Measurements from ENCODE around the gene CHST3.

The CHST3 gene

GRCh38 chr10:71927776-71928592 is 36.2 kb upstream of the CHST3 start:
- no peak for DNase-seq (ENCODE audit: insufficient read length, low spot score)
- no peak for FAIRE-seq
- TF ChIP-seq TAF1 (IDR thresholded peaks at IDR 0.05; ENCODE audit: low read depth, low read length) (no peak), SPI1 (IDR thresholded peaks at IDR 0.05; ENCODE audit: low read depth, low read length) (no peak), POU2F2 (IDR thresholded peaks at IDR 0.05; ENCODE audit: low read depth, low read length) (no peak), POLR2A (IDR thresholded peaks at IDR 0.05; ENCODE audit: low read depth, low read length) (no peak), PAX5 (IDR thresholded peaks at IDR 0.05; ENCODE audit: insufficient read depth, low read length, severe bottlenecking) (no peak), POLR2AphosphoS5 (IDR thresholded peaks at IDR 0.05; ENCODE audit: low read depth, low read length) (no peak)

GRCh38 chr10:71931295-71931694 is 32.9 kb upstream of the CHST3 start:
- FAIRE-seq (no peak), DNase-seq (ENCODE audit: insufficient read length, low spot score) (no peak)
- no peak for TF ChIP-seq POLR2A (IDR thresholded peaks at IDR 0.05; ENCODE audit: low read depth, low read length)
- no peak for TF ChIP-seq PAX5 (IDR thresholded peaks at IDR 0.05; ENCODE audit: insufficient read depth, low read length, severe bottlenecking)
- TF ChIP-seq TAF1 (IDR thresholded peaks at IDR 0.05; ENCODE audit: low read depth, low read length), result no peak
- TF ChIP-seq POLR2AphosphoS5 (IDR thresholded peaks at IDR 0.05; ENCODE audit: low read depth, low read length), result no peak
- no peak for TF ChIP-seq POU2F2 (IDR thresholded peaks at IDR 0.05; ENCODE audit: low read depth, low read length)
- TF ChIP-seq SPI1 (IDR thresholded peaks at IDR 0.05; ENCODE audit: low read depth, low read length), result no peak

DNA sequence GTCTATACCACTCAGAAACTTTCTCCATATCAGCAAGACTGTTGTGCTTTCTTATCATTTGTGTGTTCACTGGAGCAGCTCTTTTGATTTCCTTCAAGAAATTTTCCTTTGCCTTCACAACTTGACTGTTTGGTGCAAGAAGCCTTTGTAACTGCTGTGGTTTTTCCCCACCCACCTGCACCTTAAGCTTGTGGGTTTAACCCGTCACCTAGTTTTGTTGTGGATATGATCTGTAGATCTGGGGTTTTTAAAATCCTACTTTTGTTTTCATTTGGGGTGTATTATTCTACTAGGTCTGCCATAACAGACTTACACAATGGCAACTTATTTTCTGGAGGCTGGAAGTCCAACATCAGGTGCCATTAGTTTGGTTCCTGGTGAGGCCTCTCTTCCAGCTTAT is 30.5 kb upstream of the CHST3 start:
- peak; percentile 20 for FAIRE-seq

DNA sequence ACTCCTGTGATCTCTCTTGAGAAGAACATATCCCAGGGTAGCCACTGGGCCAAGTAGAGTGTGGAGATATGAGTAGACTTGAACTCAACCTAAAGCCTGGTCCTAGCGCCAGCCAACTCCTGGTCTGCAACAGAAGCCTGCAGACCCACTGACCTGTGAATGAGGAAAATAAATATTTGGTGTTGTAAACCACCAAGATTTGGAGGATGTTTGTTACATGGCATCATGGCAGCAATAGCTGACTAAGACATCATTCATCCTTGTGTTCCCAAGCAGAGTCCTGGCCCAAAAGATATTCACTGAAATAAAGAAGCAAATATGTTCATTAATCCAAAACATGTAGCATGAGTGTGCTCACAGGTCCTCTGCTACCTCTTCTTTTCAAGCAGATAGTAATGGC is 26.0 kb upstream of the CHST3 start:
- FAIRE-seq (peak; percentile 23), DNase-seq (ENCODE audit: insufficient read length, low spot score) (no peak)
- no peak for TF ChIP-seq TAF1 (IDR thresholded peaks at IDR 0.05; ENCODE audit: low read depth, low read length)
- no peak for TF ChIP-seq POLR2A (IDR thresholded peaks at IDR 0.05; ENCODE audit: low read depth, low read length)
- no peak for TF ChIP-seq POLR2AphosphoS5 (IDR thresholded peaks at IDR 0.05; ENCODE audit: low read depth, low read length)
- TF ChIP-seq SPI1 (IDR thresholded peaks at IDR 0.05; ENCODE audit: low read depth, low read length), result no peak
- no peak for TF ChIP-seq POU2F2 (IDR thresholded peaks at IDR 0.05; ENCODE audit: low read depth, low read length)
- TF ChIP-seq PAX5 (IDR thresholded peaks at IDR 0.05; ENCODE audit: insufficient read depth, low read length, severe bottlenecking), result no peak

More for the DNA sequence above, 30.5 kb upstream of the CHST3 start:
- DNase-seq (ENCODE audit: insufficient read length, low spot score), result no peak
- TF ChIP-seq SPI1 (IDR thresholded peaks at IDR 0.05; ENCODE audit: low read depth, low read length), result no peak
- TF ChIP-seq TAF1 (IDR thresholded peaks at IDR 0.05; ENCODE audit: low read depth, low read length), result no peak
- no peak for TF ChIP-seq POLR2AphosphoS5 (IDR thresholded peaks at IDR 0.05; ENCODE audit: low read depth, low read length)
- TF ChIP-seq POLR2A (IDR thresholded peaks at IDR 0.05; ENCODE audit: low read depth, low read length), result no peak
- TF ChIP-seq PAX5 (IDR thresholded peaks at IDR 0.05; ENCODE audit: insufficient read depth, low read length, severe bottlenecking), result no peak
- no peak for TF ChIP-seq POU2F2 (IDR thresholded peaks at IDR 0.05; ENCODE audit: low read depth, low read length)

DNA sequence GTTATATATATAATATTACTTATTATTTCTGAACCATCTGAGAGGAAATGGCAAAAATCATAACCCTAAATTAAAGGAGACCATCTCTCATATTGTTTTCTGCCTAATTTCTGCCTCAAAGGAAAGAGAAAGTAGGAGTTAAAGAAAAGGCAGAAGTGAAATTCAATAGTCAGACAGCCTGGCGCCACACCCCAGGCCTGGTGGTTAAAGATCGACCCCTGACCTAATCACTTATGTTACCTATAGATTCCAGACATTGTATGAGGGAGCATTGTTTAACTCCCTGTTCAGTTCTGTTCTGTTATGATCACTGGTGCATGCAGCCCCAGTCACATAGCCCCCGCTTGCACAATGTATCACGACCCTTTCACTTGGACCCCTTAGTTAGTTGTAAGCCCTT is 24.9 kb upstream of the CHST3 start:
- DNase-seq (ENCODE audit: insufficient read length, low spot score) (no peak), FAIRE-seq (peak; percentile 41)
- TF ChIP-seq SPI1 (IDR thresholded peaks at IDR 0.05; ENCODE audit: low read depth, low read length) (peak; percentile 85), POLR2AphosphoS5 (IDR thresholded peaks at IDR 0.05; ENCODE audit: low read depth, low read length) (no peak), POLR2A (IDR thresholded peaks at IDR 0.05; ENCODE audit: low read depth, low read length) (no peak)

GRCh38 chr10:71939861-71940474 is 24.2 kb upstream of the CHST3 start:
- no peak for DNase-seq (ENCODE audit: insufficient read length, low spot score)
- no peak for TF ChIP-seq SPI1 (IDR thresholded peaks at IDR 0.05; ENCODE audit: low read depth, low read length)
- no peak for TF ChIP-seq POU2F2 (IDR thresholded peaks at IDR 0.05; ENCODE audit: low read depth, low read length)
- TF ChIP-seq POLR2A (IDR thresholded peaks at IDR 0.05; ENCODE audit: low read depth, low read length), result no peak
- no peak for TF ChIP-seq PAX5 (IDR thresholded peaks at IDR 0.05; ENCODE audit: insufficient read depth, low read length, severe bottlenecking)
- TF ChIP-seq POLR2AphosphoS5 (IDR thresholded peaks at IDR 0.05; ENCODE audit: low read depth, low read length), result no peak
- TF ChIP-seq TAF1 (IDR thresholded peaks at IDR 0.05; ENCODE audit: low read depth, low read length), result no peak
- FAIRE-seq, result peak; percentile 13

- no peak for TF ChIP-seq SPI1 (IDR thresholded peaks at IDR 0.05; ENCODE audit: low read depth, low read length)
- no peak for TF ChIP-seq POLR2A (IDR thresholded peaks at IDR 0.05; ENCODE audit: low read depth, low read length)
- TF ChIP-seq POLR2AphosphoS5 (IDR thresholded peaks at IDR 0.05; ENCODE audit: low read depth, low read length), result no peak
- TF ChIP-seq PAX5 (IDR thresholded peaks at IDR 0.05; ENCODE audit: insufficient read depth, low read length, severe bottlenecking), result no peak
- TF ChIP-seq POU2F2 (IDR thresholded peaks at IDR 0.05; ENCODE audit: low read depth, low read length), result no peak
- no peak for TF ChIP-seq TAF1 (IDR thresholded peaks at IDR 0.05; ENCODE audit: low read depth, low read length)
- DNase-seq (ENCODE audit: insufficient read length, low spot score) (no peak), FAIRE-seq (no peak)
Measured at GRCh38 chr10:71940752-71941151, 23.4 kb upstream of the CHST3 start.

DNA sequence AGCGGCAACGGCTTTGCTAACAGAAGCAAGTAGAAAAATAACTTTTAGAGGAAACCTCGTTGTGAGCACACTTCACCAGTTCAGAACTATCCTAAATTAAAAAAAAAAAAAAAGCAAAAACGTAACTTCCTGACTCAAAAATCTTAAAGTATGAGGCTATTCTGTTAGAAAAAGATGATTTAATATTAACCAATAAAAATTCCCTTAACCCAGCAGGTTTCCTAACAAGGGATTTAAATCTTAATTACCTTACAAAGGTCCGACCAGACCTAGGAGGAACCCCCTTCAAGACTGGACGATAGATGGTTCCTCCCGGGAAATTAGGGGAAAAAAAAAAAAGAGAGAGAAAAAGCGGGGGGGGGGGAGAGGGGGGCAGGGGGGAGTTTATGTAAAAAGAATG is 22.9 kb upstream of the CHST3 start:
- DNase-seq (ENCODE audit: insufficient read length, low spot score) (no peak), FAIRE-seq (no peak)
- TF ChIP-seq POLR2A (IDR thresholded peaks at IDR 0.05; ENCODE audit: low read depth, low read length) (no peak), SPI1 (IDR thresholded peaks at IDR 0.05; ENCODE audit: low read depth, low read length) (no peak), PAX5 (IDR thresholded peaks at IDR 0.05; ENCODE audit: insufficient read depth, low read length, severe bottlenecking) (no peak), POU2F2 (IDR thresholded peaks at IDR 0.05; ENCODE audit: low read depth, low read length) (no peak), POLR2AphosphoS5 (IDR thresholded peaks at IDR 0.05; ENCODE audit: low read depth, low read length) (no peak), TAF1 (IDR thresholded peaks at IDR 0.05; ENCODE audit: low read depth, low read length) (no peak)

GRCh38 chr10:71945819-71946474 is 18.2 kb upstream of the CHST3 start:
- no peak for DNase-seq (ENCODE audit: insufficient read length, low spot score)
- FAIRE-seq, result no peak
- no peak for TF ChIP-seq POLR2AphosphoS5 (IDR thresholded peaks at IDR 0.05; ENCODE audit: low read depth, low read length)
- no peak for TF ChIP-seq TAF1 (IDR thresholded peaks at IDR 0.05; ENCODE audit: low read depth, low read length)
- no peak for TF ChIP-seq POLR2A (IDR thresholded peaks at IDR 0.05; ENCODE audit: low read depth, low read length)
- no peak for TF ChIP-seq POU2F2 (IDR thresholded peaks at IDR 0.05; ENCODE audit: low read depth, low read length)
- no peak for TF ChIP-seq PAX5 (IDR thresholded peaks at IDR 0.05; ENCODE audit: insufficient read depth, low read length, severe bottlenecking)
- TF ChIP-seq SPI1 (IDR thresholded peaks at IDR 0.05; ENCODE audit: low read depth, low read length), result no peak
